NB4 (cell line): ENCODE data around the gene KLC4.

Experiments used
- MYC ChIP-seq: IDR thresholded peaks from 2 replicates; pipeline ENCODE4 v1.6.1; 2011; ENCODE audit warnings: low read depth, low read length
- POLR2A ChIP-seq: IDR thresholded peaks from 2 replicates; pipeline ENCODE4 v1.6.1; 2011; ENCODE audit warnings: mild to moderate bottlenecking; ENCODE audit not compliant: insufficient read length; ENCODE audit errors: extremely low read depth
- TF ChIP-seq, protein P1 (sequence below): IDR thresholded peaks from 2 replicates; pipeline ENCODE4 v1.6.1; 2011; ENCODE audit warnings: low read depth, low read length
- TF ChIP-seq, protein P2 (sequence below): IDR thresholded peaks from one replicate; pipeline ENCODE4 v1.5.1; 2012; ENCODE audit warnings: low read depth, low read length

DNA sequence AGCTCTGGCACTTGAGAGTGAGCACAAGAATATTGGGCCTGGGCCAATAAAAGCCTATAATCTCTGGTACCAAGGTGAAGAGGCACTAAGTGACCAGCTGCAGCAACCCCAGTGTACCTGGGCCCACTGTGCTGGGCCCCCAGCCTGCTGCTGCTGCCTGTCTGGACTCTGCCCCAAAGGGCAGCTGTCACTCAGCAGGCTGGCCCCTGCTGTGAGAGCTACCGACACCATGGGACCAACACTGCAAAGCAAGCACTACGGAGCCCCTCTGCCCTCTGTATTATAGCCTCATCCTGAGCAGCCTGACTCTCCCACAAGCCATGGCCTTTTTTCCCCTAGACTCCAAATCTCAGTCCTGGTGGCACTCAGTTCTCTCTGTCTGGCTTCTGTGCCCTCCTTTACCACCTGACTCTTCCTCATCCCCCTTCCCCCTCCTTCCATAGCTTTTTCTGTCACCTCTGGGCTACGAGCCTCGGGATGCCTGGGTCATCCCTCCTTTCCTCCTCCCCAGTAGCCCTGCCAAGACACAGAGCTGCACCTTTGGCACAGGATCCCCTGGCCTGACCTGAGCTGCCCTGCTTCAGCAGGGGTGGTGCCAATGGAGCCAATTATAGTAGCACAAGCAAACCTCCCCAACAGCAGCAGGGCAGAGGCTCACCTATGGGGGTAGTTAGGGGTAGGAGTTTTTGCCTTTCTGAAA, 23.8 kb upstream of the KLC4 start:
- TF ChIP-seq, protein P1, sequence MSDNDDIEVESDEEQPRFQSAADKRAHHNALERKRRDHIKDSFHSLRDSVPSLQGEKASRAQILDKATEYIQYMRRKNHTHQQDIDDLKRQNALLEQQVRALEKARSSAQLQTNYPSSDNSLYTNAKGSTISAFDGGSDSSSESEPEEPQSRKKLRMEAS: no peak
- TF ChIP-seq, protein P2, sequence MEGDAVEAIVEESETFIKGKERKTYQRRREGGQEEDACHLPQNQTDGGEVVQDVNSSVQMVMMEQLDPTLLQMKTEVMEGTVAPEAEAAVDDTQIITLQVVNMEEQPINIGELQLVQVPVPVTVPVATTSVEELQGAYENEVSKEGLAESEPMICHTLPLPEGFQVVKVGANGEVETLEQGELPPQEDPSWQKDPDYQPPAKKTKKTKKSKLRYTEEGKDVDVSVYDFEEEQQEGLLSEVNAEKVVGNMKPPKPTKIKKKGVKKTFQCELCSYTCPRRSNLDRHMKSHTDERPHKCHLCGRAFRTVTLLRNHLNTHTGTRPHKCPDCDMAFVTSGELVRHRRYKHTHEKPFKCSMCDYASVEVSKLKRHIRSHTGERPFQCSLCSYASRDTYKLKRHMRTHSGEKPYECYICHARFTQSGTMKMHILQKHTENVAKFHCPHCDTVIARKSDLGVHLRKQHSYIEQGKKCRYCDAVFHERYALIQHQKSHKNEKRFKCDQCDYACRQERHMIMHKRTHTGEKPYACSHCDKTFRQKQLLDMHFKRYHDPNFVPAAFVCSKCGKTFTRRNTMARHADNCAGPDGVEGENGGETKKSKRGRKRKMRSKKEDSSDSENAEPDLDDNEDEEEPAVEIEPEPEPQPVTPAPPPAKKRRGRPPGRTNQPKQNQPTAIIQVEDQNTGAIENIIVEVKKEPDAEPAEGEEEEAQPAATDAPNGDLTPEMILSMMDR: no peak
- no peak for TF ChIP-seq POLR2A
- TF ChIP-seq MYC: no peak
